NCI-H128 (cell line): Measurements from ENCODE around the gene SUMO1.

Experiments used
- DNase-seq: peaks from one replicate; lab custom pipeline; 2025; ENCODE audit not compliant: unreplicated experiment; lab: John Stamatoyannopoulos, UW

The SUMO1 gene

GRCh38 chr2:202201220-202202160 is 36.9 kb downstream of the SUMO1 start:
- no peak for DNase-seq

GRCh38 chr2:202196727-202197126 is 41.7 kb downstream of the SUMO1 start:
- no peak for DNase-seq

GRCh38 chr2:202194418-202194817 is 44.0 kb downstream of the SUMO1 start:
- DNase-seq, result no peak

DNA sequence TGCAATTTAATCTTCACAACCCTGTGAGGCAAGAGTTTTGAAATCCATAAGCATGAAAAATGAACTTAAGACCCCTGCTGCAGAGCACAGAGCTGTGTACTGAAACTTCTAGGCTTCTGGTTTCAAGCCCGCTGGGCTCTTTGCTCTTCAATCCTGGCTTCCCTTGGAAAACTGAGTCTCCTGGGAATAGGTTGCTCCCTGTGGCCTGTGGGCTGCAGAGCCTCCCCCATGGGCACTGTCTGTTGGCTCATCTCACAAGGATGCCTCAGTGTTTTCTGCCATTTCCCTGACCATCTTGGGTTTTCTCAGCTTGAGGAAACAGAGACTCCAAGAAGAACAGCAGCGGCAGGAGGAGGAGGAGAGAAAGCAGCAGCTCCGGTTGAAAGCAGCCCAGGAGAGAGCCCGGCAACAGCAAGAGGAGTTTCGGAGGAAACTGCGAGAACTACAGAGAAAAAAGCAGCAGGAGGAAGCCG is 44.5 kb downstream of the SUMO1 start:
- DNase-seq, result no peak

- no peak for DNase-seq
Observed at GRCh38 chr2:202193305-202193704, 45.1 kb downstream of the SUMO1 start.

- DNase-seq, result no peak
Observed at GRCh38 chr2:202187570-202187969, 50.8 kb downstream of the SUMO1 start.

DNA sequence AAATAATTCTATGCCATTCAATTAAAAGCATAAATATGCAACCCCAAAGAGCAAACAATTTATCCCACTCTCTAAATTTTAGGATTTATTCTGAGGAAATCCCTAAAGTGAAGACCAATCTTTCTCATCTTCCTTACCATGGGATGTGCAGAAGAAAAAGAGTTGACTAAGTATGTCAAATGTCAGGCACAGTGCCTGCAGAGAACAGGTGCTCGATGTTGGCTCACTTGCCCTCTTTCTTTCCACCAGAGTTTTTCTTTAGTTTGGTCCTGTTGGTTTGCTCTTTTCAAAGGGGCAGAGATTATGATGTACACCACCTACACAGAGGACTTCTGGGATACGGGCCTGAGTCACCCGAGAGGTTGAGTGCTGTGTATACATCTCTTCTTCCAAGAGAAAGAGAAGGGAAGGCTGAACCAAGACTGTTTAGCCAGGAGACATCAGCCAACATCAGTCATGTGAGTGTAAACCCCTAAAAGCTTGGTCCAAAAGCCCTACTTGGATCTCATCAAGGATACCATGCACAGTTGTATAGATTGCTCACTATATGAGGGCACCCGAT is 51.7 kb downstream of the SUMO1 start:
- no peak for DNase-seq

- no peak for DNase-seq
Observed at GRCh38 chr2:202185156-202185555, 53.2 kb downstream of the SUMO1 start.

DNA sequence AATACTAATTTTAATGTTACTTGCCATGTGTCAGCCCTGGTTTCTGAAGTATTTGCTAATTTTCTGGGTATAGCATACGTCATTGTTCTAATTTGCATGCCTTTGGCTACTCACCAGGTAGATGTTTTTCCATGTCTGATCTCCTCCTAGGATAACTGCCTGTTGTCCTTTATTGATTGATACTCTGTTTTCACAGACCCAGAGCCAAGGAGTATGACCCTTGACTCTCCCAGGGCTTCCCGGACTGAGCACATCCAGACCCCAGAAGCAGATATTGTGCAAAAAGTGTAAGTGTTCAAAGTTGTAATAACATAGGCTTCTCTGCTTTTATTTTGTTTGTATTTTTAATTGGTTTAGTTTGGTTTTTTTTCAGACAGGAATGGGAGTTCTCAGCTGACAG is 53.8 kb downstream of the SUMO1 start:
- DNase-seq, result no peak

DNA sequence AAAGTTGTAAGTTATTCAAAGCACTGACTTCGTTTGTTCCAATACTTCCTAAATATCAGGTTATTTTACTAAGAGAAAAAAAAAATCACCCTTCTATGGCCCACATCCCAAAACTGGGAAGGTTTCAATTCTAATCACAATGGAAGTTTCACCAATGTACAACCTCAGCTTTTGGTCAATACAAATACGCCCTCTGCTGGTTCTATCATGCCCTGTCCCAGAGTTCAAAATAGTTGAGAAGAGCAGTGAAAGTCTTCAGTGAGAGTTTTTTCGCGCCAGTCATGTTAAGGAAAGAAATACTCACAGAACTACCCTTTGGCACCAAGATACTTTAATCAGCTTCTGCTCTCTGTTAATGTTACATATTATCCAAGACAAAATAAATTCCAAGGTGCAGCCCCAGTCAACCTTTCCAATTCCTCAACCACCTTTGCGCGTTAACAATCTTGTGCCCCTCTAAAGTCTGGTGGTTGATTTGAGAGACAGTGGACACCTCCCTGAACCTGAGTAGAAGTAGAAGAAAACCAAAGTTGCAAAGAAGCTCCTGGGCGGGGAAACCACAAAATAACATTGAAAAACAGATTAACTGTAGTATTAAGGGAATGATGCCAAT is 59.9 kb downstream of the SUMO1 start:
- DNase-seq, result peak; percentile 18

- no peak for DNase-seq
Observed at GRCh38 chr2:202172439-202173211, 65.8 kb downstream of the SUMO1 start.

- no peak for DNase-seq
Observed at GRCh38 chr2:202171241-202171825, 67.1 kb downstream of the SUMO1 start.

- no peak for DNase-seq
Observed at GRCh38 chr2:202169832-202170424, 68.5 kb downstream of the SUMO1 start.

DNA sequence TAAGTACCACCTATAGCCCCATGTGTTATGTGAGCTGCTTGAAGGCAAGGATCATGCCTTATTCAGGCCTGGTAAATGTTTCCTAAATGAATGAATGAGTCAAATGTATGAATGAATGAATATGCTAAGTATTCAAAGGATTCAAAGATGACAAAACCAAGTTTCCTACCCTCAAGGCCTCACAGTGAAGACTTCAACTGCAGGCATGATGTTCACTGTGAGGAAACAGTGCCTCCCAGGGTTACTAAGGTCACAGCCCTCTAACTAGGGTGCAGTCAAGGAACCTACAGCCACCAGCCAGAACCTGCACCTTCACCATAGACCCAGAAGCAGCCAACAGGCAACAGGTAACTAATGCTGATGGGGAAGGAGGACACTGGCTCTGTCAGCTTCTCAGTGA is 69.3 kb downstream of the SUMO1 start:
- no peak for DNase-seq

GRCh38 chr2:202165945-202166344 is 72.5 kb downstream of the SUMO1 start:
- DNase-seq, result no peak

- DNase-seq, result no peak
Observed at GRCh38 chr2:202165208-202165607, 73.2 kb downstream of the SUMO1 start.

- DNase-seq, result no peak
Observed at GRCh38 chr2:202164411-202164810, 74.0 kb downstream of the SUMO1 start.

DNA sequence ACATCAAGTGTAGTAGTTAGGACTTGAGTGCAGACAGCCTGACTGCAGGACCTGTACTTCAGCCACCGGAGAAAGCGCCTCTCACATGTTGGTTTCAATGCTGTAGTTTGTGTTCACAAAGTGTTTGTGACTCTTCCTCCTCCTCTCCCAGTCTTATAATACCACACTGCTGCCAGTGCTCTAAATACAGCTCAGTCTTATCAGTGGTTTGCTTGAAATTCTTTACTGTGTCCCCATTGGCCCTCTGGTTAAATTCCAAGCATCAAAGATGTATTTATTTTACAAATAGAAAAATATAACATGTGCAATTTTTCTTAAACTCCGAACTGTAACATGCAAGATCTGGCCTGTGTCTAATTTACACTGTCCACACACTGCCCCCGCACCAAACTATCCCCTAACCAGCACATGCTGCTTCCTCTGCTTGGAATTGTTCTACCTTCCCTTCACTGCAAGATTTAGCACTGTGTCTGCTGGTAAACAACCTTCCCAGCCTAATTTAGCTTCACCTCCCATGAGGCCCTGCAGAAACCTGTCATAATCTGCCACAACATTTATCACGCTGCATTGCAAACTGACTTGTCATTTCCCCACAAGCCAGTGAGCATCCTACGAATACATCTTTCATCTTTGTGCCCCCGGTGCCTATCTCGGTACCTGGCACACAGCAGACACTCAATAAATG is 77.1 kb downstream of the SUMO1 start:
- DNase-seq, result no peak

- no peak for DNase-seq
Observed at GRCh38 chr2:202158796-202159195, 79.6 kb downstream of the SUMO1 start.
